Upper lobe of right lung (tissue), 1 donor: ENCODE results near the gene FIGN. TPM values are rescaled to one million over a fixed set of nuclear protein-coding genes. Genes with fewer than 3 reads are reported as not detected.

Experiments
- ATAC-seq: fragments of 200-7000 bp; cut with Tn5 transposase; one replicate; pipeline ENCODE4 v1.9.1; 2020; ENCODE audit warnings: mild to moderate bottlenecking, moderate library complexity
- DNase-seq: peaks from one replicate; pipeline ENCODE4 v3.0.0-alpha.2; 2020
- H3K27ac ChIP-seq: fragments of 200-600 bp; one replicate; pipeline ENCODE4 v1.8.0; 2022
- H3K27me3 ChIP-seq: fragments of 200-600 bp; one replicate; pipeline ENCODE4 v1.8.0; 2022; ENCODE audit warnings: mild to moderate bottlenecking
- H3K36me3 ChIP-seq: fragments of 200-600 bp; one replicate; pipeline ENCODE4 v1.8.0; 2022
- H3K4me1 ChIP-seq: fragments of 200-600 bp; one replicate; pipeline ENCODE4 v1.8.0; 2022
- H3K4me3 ChIP-seq: fragments of 200-600 bp; one replicate; pipeline ENCODE4 v1.8.0; 2022; ENCODE audit warnings: mild to moderate bottlenecking
- H3K9me3 ChIP-seq: fragments of 200-600 bp; one replicate; pipeline ENCODE4 v1.8.0; 2022
- intact Hi-C: fragments of 100-400 bp; cut with DNase I; formaldehyde crosslinking; loops from one replicate; pipeline ENCODE4 v1.11.0; 2022
- total RNA-seq: library from RNA; stranded (reverse); fragmentation: NEBNext Ultra II Directional; extraction: Animal tissue kit (Norgen Biotek cat#: 25700); gene quantifications from one replicate; pipeline ENCODE4 v1.2.1, GENCODE V29; 2021
- TF ChIP-seq, protein P1 (sequence below): fragments of 200-600 bp; IDR thresholded peaks from one replicate; pipeline ENCODE4 v1.8.0; 2022; ENCODE audit warnings: antibody characterized with exemption
- donor health status: DM: no; HTN: yes; CAD: no; lungs with severe emphysema.

Gene FIGN
- total RNA-seq, 1 donor from 2014 or later, result 6.5 TPM

DNA sequence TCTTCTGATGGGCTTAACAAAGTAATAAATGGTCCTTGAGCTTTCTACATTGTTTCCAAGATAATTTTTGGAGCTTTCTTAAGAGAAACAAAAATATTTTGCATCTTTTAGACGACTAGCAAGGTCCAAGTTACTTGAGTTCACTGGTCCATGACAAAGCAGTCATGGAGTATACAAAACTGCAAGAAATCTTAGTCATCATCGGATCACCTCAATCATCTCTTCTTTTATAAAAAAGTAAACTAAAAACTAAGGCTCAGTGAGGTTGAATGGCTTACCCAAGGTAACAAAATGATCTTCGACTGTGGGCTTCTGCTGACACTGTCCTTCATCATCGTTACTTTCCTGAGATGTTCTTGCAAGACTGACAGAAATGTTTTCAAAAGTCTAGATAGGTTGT is 11.9 kb downstream of the FIGN start:
- no peak overlapping the region for H3K27ac ChIP-seq
- no peak for DNase-seq
- H3K4me1 ChIP-seq, result no peaks in the 10 kb centered on the region
- TF ChIP-seq, protein P1, sequence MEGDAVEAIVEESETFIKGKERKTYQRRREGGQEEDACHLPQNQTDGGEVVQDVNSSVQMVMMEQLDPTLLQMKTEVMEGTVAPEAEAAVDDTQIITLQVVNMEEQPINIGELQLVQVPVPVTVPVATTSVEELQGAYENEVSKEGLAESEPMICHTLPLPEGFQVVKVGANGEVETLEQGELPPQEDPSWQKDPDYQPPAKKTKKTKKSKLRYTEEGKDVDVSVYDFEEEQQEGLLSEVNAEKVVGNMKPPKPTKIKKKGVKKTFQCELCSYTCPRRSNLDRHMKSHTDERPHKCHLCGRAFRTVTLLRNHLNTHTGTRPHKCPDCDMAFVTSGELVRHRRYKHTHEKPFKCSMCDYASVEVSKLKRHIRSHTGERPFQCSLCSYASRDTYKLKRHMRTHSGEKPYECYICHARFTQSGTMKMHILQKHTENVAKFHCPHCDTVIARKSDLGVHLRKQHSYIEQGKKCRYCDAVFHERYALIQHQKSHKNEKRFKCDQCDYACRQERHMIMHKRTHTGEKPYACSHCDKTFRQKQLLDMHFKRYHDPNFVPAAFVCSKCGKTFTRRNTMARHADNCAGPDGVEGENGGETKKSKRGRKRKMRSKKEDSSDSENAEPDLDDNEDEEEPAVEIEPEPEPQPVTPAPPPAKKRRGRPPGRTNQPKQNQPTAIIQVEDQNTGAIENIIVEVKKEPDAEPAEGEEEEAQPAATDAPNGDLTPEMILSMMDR, result no peak
- no peak overlapping the region for H3K4me3 ChIP-seq
- intact Hi-C loops, result no loop called here
- H3K9me3 ChIP-seq, result no peaks in the 10 kb centered on the region
- no peaks in the 10 kb centered on the region for H3K36me3 ChIP-seq
- no peak for ATAC-seq
- no peaks in the 10 kb centered on the region for H3K27me3 ChIP-seq

DNA sequence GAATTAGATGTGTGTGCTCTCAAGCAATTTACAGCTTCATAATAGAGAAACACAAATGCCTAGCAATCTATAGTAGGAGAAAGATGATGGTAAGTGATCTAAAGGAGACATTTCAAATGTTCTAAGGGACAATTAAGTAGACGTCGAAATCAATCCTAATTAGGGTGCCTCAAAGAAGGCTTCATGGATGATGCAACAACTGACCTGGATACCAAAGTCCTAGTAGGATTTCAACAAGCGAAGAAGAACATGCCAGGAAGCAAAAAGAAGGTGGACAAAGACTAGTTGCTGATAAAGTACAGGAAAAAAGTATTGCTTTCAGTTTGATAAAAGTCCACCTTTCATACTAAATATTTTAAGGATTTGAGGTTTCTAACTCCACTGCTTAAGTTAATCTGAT is 12.5 kb downstream of the FIGN start:
- H3K4me1 ChIP-seq, result no peaks in the 10 kb centered on the region
- TF ChIP-seq, protein P1, result no peak
- H3K9me3 ChIP-seq, result no peaks in the 10 kb centered on the region
- no peak overlapping the region for H3K4me3 ChIP-seq
- no peak for DNase-seq
- H3K36me3 ChIP-seq, result no peaks in the 10 kb centered on the region
- intact Hi-C loops, result no loop called here
- no peak overlapping the region for H3K27ac ChIP-seq
- H3K27me3 ChIP-seq, result no peaks in the 10 kb centered on the region
- no peak for ATAC-seq

DNA sequence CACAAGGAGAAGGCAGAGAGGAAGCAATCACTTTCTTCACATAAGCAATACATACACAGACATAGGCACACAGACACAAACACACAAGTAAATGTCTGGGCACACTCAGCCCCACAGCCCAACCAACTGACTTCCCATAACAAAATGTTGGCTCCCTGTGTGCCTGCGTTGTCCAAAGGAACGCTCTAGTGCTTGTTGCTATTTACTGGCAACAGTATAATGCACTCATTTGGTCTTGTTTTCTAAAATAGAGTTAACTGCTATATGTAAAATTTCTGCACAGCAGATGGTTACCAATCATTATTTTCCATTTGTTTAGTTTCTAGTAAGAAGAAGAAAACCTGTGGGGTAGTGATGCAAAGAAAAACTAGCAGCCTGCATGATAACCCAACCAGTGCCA is 16.5 kb downstream of the FIGN start:
- H3K4me1 ChIP-seq, result no peaks in the 10 kb centered on the region
- H3K4me3 ChIP-seq, result no peak overlapping the region
- H3K27me3 ChIP-seq, result no peaks in the 10 kb centered on the region
- DNase-seq, result no peak
- H3K9me3 ChIP-seq, result no peaks in the 10 kb centered on the region
- TF ChIP-seq, protein P1, result no peak
- no peak overlapping the region for H3K27ac ChIP-seq
- no peaks in the 10 kb centered on the region for H3K36me3 ChIP-seq
- ATAC-seq, result no peak
- intact Hi-C loops, result no loop called here

DNA sequence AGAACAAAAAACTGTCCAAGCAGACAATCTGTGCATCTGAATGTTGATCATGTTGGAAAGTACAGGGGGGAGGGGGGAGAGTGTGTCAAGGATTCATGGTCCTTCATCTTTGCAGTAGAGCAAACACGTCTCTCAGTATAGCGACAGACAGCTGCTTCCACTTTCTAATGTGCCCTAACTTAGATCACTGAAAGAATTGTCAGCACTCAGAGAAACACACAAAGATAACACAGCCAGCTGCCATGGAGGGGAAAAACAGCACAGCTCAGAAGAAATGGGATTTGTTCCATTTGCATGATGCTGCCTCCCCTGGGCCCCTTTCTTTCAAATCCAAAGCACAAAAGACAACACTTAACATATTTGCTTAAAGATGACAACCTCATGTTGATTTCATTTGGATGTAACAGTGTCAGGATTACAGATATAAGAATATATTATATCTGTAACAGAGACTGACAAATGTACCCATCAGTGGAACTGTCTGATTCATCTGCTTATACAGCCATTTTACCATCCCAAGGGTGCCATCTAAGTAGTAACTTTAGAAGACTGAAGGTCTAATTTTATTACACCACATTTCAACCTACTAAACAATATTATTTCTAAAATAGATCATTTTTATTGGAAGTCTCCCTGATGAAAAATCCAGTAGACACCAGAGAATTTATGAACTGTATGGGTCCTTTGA is 17.7 kb downstream of the FIGN start:
- H3K4me1 ChIP-seq, result no peaks in the 10 kb centered on the region

DNA sequence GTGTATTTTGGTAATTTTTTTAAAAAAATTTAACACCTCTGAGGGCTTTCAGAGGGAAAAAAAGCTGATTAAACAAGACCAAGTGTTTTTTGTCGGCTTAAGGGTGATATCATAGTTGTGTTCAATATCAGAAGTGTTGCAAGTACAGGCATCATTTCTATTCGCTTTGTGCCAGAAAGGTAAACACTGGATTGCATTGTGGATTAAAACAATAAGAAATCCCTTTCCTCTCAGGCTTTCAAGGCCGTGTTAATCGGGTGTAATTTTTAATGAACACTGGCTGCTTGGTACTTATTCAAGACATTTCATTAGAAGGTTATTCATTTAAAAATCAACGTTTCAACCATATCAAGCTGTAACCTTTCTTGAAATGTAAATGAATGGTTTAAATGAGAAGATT is 18.3 kb downstream of the FIGN start:
- ATAC-seq (no peak), DNase-seq (no peak)
- intact Hi-C loops, result no loop called here
- Histone ChIP-seq H3K9me3 (no peaks in the 10 kb centered on the region), H3K27ac (no peak overlapping the region), H3K36me3 (no peaks in the 10 kb centered on the region), H3K4me1 (no peaks in the 10 kb centered on the region), H3K27me3 (no peaks in the 10 kb centered on the region), H3K4me3 (no peak overlapping the region)
- TF ChIP-seq, protein P1, result no peak

More for the DNA sequence above, 17.7 kb downstream of the FIGN start:
- Histone ChIP-seq H3K36me3 (no peaks in the 10 kb centered on the region), H3K4me3 (no peak overlapping the region), H3K27ac (no peak overlapping the region), H3K9me3 (no peaks in the 10 kb centered on the region), H3K27me3 (no peaks in the 10 kb centered on the region)
- TF ChIP-seq, protein P1, result no peak
- DNase-seq (no peak), ATAC-seq (no peak)
- intact Hi-C loops, result no loop called here

DNA sequence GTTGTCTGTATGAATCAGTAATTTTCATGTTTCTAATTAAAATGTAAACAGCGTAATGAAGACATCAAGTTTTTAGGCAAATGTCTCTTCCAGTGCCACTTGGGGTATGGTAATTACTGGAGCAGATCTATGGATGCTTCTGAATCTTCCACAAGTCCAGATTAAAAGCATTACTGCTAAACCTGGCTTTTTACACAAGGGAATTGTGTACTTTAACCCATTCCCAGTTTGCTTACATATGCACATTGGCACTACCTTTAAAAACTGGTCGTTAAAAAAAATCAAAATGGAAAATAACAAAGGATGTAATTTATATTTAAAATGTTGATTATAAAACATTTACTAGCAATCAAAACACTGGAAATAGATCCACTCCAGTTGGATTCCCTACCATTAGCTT is 19.7 kb downstream of the FIGN start:
- no peak for ATAC-seq
- H3K36me3 ChIP-seq, result no peaks in the 10 kb centered on the region
- intact Hi-C loops, result no loop called here
- H3K27ac ChIP-seq, result no peak overlapping the region
- DNase-seq, result no peak
- no peaks in the 10 kb centered on the region for H3K4me1 ChIP-seq
- no peaks in the 10 kb centered on the region for H3K9me3 ChIP-seq
- H3K27me3 ChIP-seq, result no peaks in the 10 kb centered on the region
- TF ChIP-seq, protein P1, result no peak
- no peak overlapping the region for H3K4me3 ChIP-seq
